ENCODE results near the gene MAD2L1. TPM values are rescaled to one million over a fixed set of nuclear protein-coding genes. Genes with fewer than 3 reads are reported as not detected.

Gene MAD2L1
- 1.2 and 2.4 TPM in 2 replicates for total RNA-seq

DNA sequence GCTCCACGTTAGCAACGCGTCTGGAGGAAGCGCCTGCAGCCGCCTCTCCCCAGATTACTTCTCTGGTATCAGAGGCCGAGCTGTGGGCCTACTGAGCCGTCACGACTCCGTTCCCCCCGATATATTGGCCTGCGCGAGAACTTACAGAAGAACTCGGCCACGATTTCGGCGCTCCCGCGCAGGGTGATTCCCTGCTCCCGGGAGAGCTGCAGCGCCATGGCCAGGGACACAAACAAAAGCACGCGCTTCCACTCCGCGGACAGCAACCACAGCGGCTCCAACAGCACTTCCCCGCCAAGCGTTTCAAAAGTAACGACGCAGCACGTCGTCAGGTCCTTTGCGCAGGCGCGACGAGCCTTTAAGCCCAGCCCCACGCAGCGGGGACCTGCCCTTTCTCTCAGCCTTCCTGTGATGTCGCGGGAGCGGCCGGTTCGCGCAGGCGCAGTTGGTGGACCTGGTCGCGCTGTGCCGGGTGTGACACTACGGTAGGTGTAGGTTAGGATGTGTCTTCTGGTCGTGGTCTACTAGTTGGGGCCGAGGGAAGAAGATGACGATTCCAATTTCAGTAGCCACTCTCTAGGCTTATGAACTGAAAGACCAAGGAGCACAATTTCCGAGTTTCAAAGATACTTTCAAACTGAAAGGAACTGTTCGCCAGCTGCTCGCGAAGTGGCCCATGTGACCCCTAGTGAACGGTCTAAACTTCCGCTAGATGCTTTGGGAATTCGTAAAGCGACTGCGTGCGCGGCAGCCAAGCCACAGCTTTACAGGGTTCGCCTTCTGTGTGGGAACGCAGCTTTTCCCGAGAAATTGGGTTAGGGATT, at the start of gene MAD2L1:
TSS of gene MAD2L1 (minus strand) at position 332 of the 824 bp plus-strand sequence. CDS start at position 218, 114 bp downstream.

Data from nasal cavity respiratory epithelium epithelial cell of viscerocranial mucosa (primary cell).